CD4-positive, alpha-beta T cell treated with Interleukin-6 at 100 ng/mL for 8 hours (primary cell): ENCODE measurements around the gene SMAD6.
"Not testable (repeated sequence)": the region's sequence is repeated elsewhere in the genome, so short reads cannot be mapped to it uniquely, and the experiment has no call there.

ENCODE experiments used
- DNase-seq: peaks from one replicate; pipeline ENCODE4 v3.0.0-alpha.2; 2020; ENCODE audit warnings: mixed read lengths, low spot score

SMAD6 gene

DNA sequence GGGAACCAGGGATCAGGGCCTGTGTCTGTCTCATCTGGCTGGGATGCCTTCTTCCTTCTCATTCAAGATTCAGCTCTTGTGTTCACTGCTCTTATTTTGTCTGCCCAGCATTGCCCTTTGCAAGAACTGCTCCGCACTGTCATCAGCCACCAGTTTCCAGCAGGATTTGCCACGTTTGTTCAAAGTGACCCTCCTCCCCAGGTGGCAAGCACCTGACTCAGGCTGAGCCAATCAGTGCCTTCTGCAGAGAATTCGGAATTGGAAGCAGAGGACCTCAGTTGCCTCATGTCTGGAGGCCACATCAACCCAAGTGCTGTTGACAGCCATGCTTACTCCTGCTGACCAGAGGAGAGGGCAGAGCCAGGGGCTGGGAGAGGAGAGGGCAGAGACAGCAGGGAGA is 124.5 kb downstream of the SMAD6 start:
- no peak for DNase-seq

DNA sequence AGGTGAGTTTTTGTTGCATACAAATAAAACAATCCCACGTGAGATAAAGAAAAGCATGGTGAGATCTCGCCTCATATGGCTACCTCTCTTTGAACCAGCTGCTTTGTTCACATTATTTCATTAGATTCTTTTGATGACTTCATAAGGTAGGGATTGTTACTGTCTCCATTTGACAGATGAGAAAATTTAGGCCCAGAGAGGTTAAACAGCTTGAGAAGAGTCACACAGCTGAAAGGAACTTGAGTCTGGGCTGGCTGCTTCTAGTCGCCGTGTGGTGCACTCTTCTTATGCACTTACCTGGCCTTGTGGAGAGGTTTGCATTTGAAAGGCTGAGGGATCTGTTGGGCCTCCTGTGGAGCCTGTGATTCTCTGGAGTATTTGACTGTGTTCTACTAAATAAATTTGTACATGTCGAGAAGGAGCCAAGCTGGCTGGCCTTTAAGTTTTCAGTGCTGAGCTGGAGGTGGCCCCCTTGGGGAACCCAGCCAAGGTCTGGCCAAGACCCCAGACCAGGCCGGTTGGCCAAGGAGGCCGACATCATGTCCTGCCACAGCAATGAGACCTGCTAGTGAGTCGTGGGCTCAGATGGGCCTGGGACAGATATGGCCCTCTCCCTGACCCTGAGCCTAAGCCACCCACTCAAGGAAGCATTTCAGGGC is 125.1 kb downstream of the SMAD6 start:
- no peak for DNase-seq

DNA sequence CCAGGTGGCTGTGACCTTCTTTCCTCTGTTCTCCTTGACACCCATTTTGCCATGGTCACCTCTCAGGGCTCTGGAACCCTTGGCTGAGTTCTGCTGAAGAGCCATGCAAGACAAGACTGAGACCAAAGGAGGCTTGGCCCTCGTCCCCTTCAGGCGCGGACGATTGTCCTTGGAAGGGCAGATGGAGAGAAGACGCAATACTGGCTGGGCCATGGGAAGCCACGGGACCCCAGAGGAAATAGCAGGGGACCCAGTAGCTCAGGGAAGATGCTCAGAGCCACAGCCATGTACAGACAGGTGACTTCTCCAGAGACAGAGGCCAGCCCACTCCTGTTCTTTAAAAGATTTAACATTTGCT is 125.6 kb downstream of the SMAD6 start:
- DNase-seq: no peak

DNA sequence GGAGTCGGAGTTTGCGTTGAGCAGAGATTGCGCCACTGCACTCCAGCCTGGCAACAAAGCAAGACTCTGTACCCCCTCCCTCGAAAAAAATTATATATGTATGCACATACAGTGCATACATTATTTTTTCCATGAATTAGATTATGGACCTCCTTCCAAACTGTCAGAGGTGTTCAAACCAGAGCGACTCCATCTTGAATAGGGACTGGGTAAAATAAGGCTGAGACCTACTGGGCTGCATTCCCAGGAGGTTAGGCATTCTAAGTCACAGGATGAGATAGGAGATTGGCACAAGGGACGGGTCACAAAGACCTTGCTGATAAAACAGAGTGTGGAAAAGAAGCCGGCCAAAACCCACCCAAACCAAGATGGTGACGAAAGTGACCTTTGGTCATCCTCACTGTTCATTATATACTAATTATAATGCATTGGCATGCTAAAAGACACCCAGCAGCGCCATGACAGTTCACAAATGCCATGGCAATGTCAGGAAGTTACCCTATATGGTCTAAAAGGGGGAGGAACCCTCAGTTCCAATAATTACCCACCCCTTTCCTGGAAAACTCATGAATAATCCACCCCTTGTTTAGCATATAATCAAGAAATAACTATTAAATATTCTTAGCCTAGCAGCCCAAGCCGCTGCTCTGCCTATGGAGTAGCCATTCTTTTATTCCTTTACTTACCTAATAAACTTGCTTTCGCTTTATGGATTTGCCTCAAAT is 126.9 kb downstream of the SMAD6 start:
- DNase-seq: not testable (repeated sequence)

DNA sequence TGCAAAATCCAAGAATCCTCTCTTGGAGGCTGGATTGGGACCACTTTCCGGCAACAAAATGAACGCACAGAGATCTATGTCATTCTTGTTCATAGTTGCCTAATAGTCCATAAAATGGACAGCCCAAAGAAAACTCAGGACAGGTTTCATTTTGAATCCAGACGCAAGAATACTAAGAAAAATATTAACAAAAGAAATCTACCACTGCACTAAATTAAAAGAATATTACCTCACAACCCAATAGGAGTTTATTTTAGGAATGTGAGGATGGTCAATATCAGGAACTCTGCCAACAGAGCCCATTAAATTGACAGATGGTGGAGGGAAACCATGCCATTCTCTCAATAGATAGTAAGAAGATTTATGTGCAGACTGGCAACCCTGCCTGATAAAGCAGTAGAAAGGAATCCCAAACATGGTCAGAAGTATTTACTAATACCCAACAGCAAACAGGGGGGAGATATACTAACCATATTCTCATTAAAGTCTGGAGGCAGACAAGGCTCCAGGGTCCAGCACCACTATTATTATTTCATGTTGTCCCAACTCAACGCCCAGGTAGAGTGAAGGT is 127.6 kb downstream of the SMAD6 start:
- no peak for DNase-seq

DNA sequence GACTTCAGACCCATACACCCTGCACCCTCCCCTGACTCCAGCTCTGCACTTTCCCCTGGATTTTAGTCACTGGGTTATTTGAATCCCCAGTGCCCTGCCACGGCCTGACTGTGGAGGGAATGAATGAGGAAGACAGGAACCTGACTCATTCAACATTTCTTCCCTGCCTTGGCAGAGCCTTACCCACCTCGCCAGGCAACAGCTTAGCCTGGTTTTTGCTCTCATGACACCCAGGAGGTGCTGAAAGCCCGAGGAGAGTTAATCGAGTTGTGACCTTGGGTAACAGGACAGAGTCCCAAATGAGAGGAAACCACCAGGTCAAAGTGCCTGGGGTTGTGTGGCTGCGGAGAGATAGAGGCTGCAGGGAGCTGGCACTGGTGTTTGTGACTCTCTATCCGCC is 128.3 kb downstream of the SMAD6 start:
- DNase-seq: no peak

DNA sequence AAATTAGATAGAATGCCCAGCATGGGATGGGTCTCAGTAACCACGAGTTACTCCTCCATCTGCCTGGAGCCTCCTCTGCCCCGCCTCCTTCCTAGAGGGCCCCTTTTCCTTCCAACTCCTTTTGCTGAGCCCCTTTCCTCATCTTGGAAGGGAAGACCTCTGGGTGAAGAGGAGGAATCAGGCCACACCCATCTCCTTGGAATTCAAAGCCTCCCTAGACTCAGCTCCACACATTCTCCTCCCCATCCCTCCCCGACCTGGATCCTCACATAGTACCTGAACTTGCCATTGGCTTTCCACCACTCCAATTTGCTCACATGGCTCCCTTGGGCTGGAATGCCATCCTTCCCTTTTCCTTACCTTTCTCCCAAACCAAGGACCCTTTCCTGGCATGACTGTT is 128.8 kb downstream of the SMAD6 start:
- DNase-seq: no peak

DNA sequence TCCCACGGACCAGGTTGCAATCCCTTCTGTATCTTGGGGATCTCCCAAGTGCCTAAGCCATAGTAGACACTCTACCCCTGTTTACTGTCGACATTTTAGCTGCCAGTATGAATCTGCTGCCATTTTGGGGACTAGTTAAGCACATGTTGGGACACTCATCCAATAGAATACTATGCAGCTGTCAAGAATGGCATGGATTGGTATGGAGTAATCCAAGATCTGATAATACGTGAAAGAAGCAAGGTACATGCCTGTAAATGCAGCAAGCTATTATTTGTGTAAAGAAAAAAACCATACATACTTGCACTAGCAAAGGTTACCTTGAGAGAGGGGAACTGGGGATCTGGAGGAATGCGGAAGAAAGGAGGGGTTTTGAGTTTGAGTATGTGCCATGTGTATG is 129.3 kb downstream of the SMAD6 start:
- no peak for DNase-seq

DNA sequence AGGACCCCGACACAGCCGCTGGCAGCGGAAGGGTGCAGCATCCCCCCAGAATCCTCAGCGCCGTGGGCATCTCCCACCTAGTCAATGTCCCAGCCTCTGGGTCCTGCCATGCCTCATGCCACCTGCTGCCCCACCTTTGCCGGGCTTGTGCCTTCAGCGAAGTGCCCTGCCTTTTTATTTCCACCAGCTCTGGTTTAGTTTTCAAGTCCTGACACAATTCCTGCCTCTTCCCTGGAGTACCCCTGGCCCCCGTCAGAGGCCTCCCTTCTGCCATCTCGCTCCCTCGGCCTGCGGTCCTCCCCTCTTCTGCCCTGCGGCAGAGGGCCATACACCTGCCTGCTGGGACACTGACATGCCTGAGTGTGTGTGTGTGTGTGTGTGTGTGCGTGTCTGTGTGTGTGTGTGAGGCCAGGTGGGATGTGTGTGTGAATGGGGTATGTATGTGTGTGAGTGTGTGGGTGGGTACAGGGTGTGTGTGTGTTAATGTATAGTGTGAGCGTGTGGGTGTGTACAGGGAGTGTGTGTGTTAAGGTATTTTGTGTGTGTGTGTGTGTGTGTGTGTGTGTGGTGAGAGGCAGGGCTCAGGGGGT is 129.9 kb downstream of the SMAD6 start:
- DNase-seq: no peak
